IMR-90 (cell line): ENCODE results near the gene ADGRL3. TPM values are rescaled to one million over a fixed set of nuclear protein-coding genes. Genes with fewer than 3 reads are reported as not detected.

ENCODE experiments used
- ATAC-seq: fragments of 200-7000 bp; cut with Tn5 transposase; 2 replicates; pipeline ENCODE4 v1.9.1; 2020; ENCODE audit warnings: low read depth, mild to moderate bottlenecking, moderate library complexity
- BruUV-seq: library from RNA; stranded (reverse); fragments of 400-500 nt; replicated peaks from 2 replicates; lab custom pipeline; 2021; lab: Mats Ljungman, UMichigan
- CTCF ChIA-PET: fragments of 300-600 bp; formaldehyde crosslinking; extraction: SDS; loops from one replicate; lab custom pipeline; 2021; ENCODE audit warnings: antibody characterized with exemption; lab: Yijun Ruan, JAX
- POLR2A ChIA-PET: fragments of 300-600 bp; sonication (Branson Sonifier 250); formaldehyde crosslinking; loops from one replicate; lab custom pipeline; 2022; ENCODE audit warnings: antibody characterized with exemption; ENCODE audit not compliant: unreplicated experiment; lab: Charles Lee
- DNase-seq: peaks from one replicate; pipeline ENCODE4 v3.0.0; 2013
- H2AFZ ChIP-seq: replicated peaks from 2 replicates; pipeline ENCODE3; 2013; ENCODE audit warnings: low read length, mild to moderate bottlenecking; ENCODE audit not compliant: poor library complexity
- H2AK5ac ChIP-seq: 2 replicates; pipeline ENCODE4 v1.6.1; 2013; ENCODE audit warnings: low read depth, low read length, inconsistent platforms
- H2AK9ac ChIP-seq: replicated peaks from 2 replicates; pipeline ENCODE3; 2013; ENCODE audit warnings: mild to moderate bottlenecking, low read depth, low read length, moderate library complexity; ENCODE audit not compliant: poor library complexity
- H2BK120ac ChIP-seq: 2 replicates; pipeline ENCODE4 v1.6.1; 2013; ENCODE audit warnings: low read depth, low read length, inconsistent platforms
- H2BK15ac ChIP-seq: 3 replicates; pipeline ENCODE4 v1.6.1; 2013; ENCODE audit warnings: low read depth, low read length, inconsistent platforms
- H2BK20ac ChIP-seq: 2 replicates; pipeline ENCODE4 v1.6.1; 2013; ENCODE audit warnings: low read depth, mild to moderate bottlenecking, inconsistent platforms, low read length, moderate library complexity
- H2BK5ac ChIP-seq: 2 replicates; pipeline ENCODE4 v1.6.1; 2013; ENCODE audit warnings: mild to moderate bottlenecking, low read depth, low read length, inconsistent platforms; ENCODE audit not compliant: poor library complexity, severe bottlenecking
- H3K14ac ChIP-seq: replicated peaks from 2 replicates; pipeline ENCODE4 v1.6.1; 2013; ENCODE audit warnings: low read depth, low read length, inconsistent platforms
- H3K18ac ChIP-seq: 2 replicates; pipeline ENCODE4 v1.6.1; 2013; ENCODE audit warnings: low read depth, low read length, control low read depth
- H3K23ac ChIP-seq: 2 replicates; pipeline ENCODE4 v1.6.1; 2013; ENCODE audit warnings: low read depth, low read length, inconsistent platforms
- H3K27ac ChIP-seq: 2 replicates; pipeline ENCODE4 v1.5.1; 2013; ENCODE audit warnings: mild to moderate bottlenecking, control low read depth, low read length; ENCODE audit not compliant: insufficient read depth
- H3K27me3 ChIP-seq: 2 replicates; pipeline ENCODE4 v1.6.1; 2013; ENCODE audit warnings: low read length; ENCODE audit not compliant: control insufficient read depth, insufficient read depth
- H3K36me3 ChIP-seq: 2 replicates; pipeline ENCODE4 v1.6.1; 2013; ENCODE audit warnings: low read length, mixed read lengths; ENCODE audit not compliant: control insufficient read depth, insufficient read depth
- H3K4ac ChIP-seq: 2 replicates; pipeline ENCODE4 v1.6.1; 2013; ENCODE audit warnings: low read depth, low read length, inconsistent platforms
- H3K4me1 ChIP-seq: 2 replicates; pipeline ENCODE4 v1.6.1; 2013; ENCODE audit warnings: low read length, mixed read lengths; ENCODE audit not compliant: control insufficient read depth, insufficient read depth
- H3K4me2 ChIP-seq: 2 replicates; pipeline ENCODE4 v1.6.1; 2013; ENCODE audit warnings: low read depth, mild to moderate bottlenecking, control low read depth, low read length, moderate library complexity
- H3K4me3 ChIP-seq: 2 replicates; pipeline ENCODE4 v1.5.1; 2013; ENCODE audit warnings: low read depth, mild to moderate bottlenecking, control low read depth, low read length, moderate library complexity; ENCODE audit not compliant: insufficient read depth
- H3K56ac ChIP-seq: 2 replicates; pipeline ENCODE4 v1.6.1; 2013; ENCODE audit warnings: low read length, inconsistent platforms; ENCODE audit not compliant: insufficient read depth; ENCODE audit errors: extremely low read depth
- H3K79me1 ChIP-seq, 2 experiments: 2 replicates each; pipeline ENCODE4 v1.6.1; 2013; ENCODE audit warnings: low read length in 2 of 2, inconsistent platforms in 1 of 2, low read depth in 1 of 2
- H3K9ac ChIP-seq: 2 replicates; pipeline ENCODE4 v1.6.1; 2013; ENCODE audit warnings: low read depth, low read length, control low read depth
- H3K9me1 ChIP-seq: 2 replicates; pipeline ENCODE4 v1.6.1; 2013; ENCODE audit warnings: low read length, inconsistent platforms; ENCODE audit not compliant: insufficient read depth
- H3K9me3 ChIP-seq: 2 replicates; pipeline ENCODE4 v1.6.1; 2013; ENCODE audit warnings: low read length; ENCODE audit not compliant: control insufficient read depth, insufficient read depth
- H4K20me1 ChIP-seq: 2 replicates; pipeline ENCODE4 v1.6.1; 2013; ENCODE audit warnings: low read length, inconsistent platforms; ENCODE audit not compliant: insufficient read depth
- H4K5ac ChIP-seq: 2 replicates; pipeline ENCODE4 v1.6.1; 2013; ENCODE audit warnings: mild to moderate bottlenecking, low read depth, low read length, control low read depth
- H4K8ac ChIP-seq, 2 experiments: 2 replicates each; pipeline ENCODE4 v1.6.1; 2013; ENCODE audit warnings: low read depth in 2 of 2, low read length in 2 of 2, control low read depth in 1 of 2, inconsistent platforms in 1 of 2
- H4K91ac ChIP-seq: 2 replicates; pipeline ENCODE4 v1.6.1; 2013; ENCODE audit warnings: low read depth, low read length, inconsistent platforms; ENCODE audit not compliant: insufficient read depth
- CEBPB ChIP-seq: IDR thresholded peaks from 2 replicates; pipeline ENCODE4 v1.6.1; 2012; ENCODE audit warnings: low read depth, low read length, improper control_type of control experiment
- ELK1 ChIP-seq: fragments of 150-350 bp; IDR thresholded peaks from 2 replicates; pipeline ENCODE4 v1.6.1; 2016; ENCODE audit warnings: low read depth, mild to moderate bottlenecking, low read length, moderate library complexity, borderline replicate concordance
- FOS ChIP-seq: fragments of 150-350 bp; IDR thresholded peaks from 2 replicates; pipeline ENCODE4 v1.6.1; 2016; ENCODE audit warnings: low read depth, low read length
- MAZ ChIP-seq: IDR thresholded peaks from 2 replicates; pipeline ENCODE4 v1.6.1; 2012; ENCODE audit warnings: low read depth, mild to moderate bottlenecking, low read length, improper control_type of control experiment, moderate library complexity, borderline replicate concordance
- NFE2L2 ChIP-seq: fragments of 150-350 bp; IDR thresholded peaks from 2 replicates; pipeline ENCODE4 v1.6.1; 2016; ENCODE audit warnings: low read depth, mild to moderate bottlenecking, low read length
- POLR2A ChIP-seq: IDR thresholded peaks from 2 replicates; pipeline ENCODE4 v1.6.1; 2012; ENCODE audit warnings: mild to moderate bottlenecking, low read depth, low read length
- RCOR1 ChIP-seq: IDR thresholded peaks from 2 replicates; pipeline ENCODE4 v1.6.1; 2012; ENCODE audit warnings: mild to moderate bottlenecking, low read length, improper control_type of control experiment; ENCODE audit not compliant: insufficient replicate concordance
- RFX5 ChIP-seq: IDR thresholded peaks from 2 replicates; pipeline ENCODE4 v1.8.0; 2012; ENCODE audit warnings: low read depth, mild to moderate bottlenecking, low read length, moderate library complexity
- USF2 ChIP-seq: fragments of 150-350 bp; IDR thresholded peaks from 2 replicates; pipeline ENCODE4 v1.6.1; 2017; ENCODE audit warnings: mild to moderate bottlenecking, antibody characterized with exemption, low read length, low read depth
- WGBS, 2 experiments: methylation state at CpG; one replicate each; pipeline versions ENCODE4 v1.1.5 to v1.1.7; 2013; ENCODE audit warnings: missing lambda C conversion rate in 2 of 2; ENCODE audit not compliant: insufficient read length in 1 of 2; ENCODE audit errors: extremely low coverage in 2 of 2; 5-methylcytosine and 5-hydroxymethylcytosine counted together
- dilution Hi-C: fragments of 300-500 bp; cut with HindIII; formaldehyde crosslinking; loops from one replicate; pipeline ENCODE4 v1.14.3; 2018; ENCODE audit warnings: low sequenced_read_pairs; ENCODE audit not compliant: unreplicated experiment
- in situ Hi-C: fragments of 300-500 bp; cut with MboI; formaldehyde crosslinking; loops from 3 replicates; pipeline ENCODE4 v1.14.3; 2019; ENCODE audit warnings: low sequenced_read_pairs, inconsistent platforms, mixed read lengths
- intact Hi-C: fragments of 100-400 bp; cut with micrococcal nuclease; formaldehyde crosslinking; loops from 2 replicates; pipeline ENCODE4 v1.10.0; 2022
- polyA plus RNA-seq, 3 experiments: library from polyadenylated mRNA; depleted of rRNA; stranded (reverse); fragments of >200 nt; gene quantifications; 2 replicates each; pipeline ENCODE4 v1.2.3, GENCODE V29; 2012; ENCODE audit warnings: low replicate concordance in 1 of 3
- total RNA-seq: library from RNA; depleted of rRNA; stranded (reverse); fragments of >200 nt; gene quantifications from 2 replicates; pipeline ENCODE4 v1.2.3, GENCODE V29; 2012

The ADGRL3 gene
- total and polyA plus RNA-seq, 2 of the 4 experiments (the other 2 are of a cell fraction): 0.46 to 2.5 TPM

- H3K56ac ChIP-seq: no peak overlapping the region
- dilution Hi-C loops (no loop called here), in situ Hi-C loops (no loop called here), intact Hi-C loops (no loop called here)
- H4K5ac ChIP-seq: no peak overlapping the region
- BruUV-seq: no TSS peak
- no peak overlapping the region for H3K27ac ChIP-seq
- H3K18ac ChIP-seq: no peak overlapping the region
- no peaks in the 10 kb centered on the region for H3K36me3 ChIP-seq
- H3K27me3 ChIP-seq: no peaks in the 10 kb centered on the region
- H3K4me3 ChIP-seq: no peak overlapping the region
- H3K9ac ChIP-seq: no peak overlapping the region
- H4K20me1 ChIP-seq: no peaks in the 10 kb centered on the region
- H2AK9ac ChIP-seq: no peak overlapping the region
- H2BK20ac ChIP-seq: 0 out of 2 replicates have a peak overlapping the region, but pooled peaks have one; percentile 4
- no peak overlapping the region for H3K4me2 ChIP-seq
- H2BK15ac ChIP-seq: no peak overlapping the region
- H3K9me3 ChIP-seq: no peaks in the 10 kb centered on the region
- ChIA-PET POLR2A (no interaction called here), CTCF (no interaction called here)
- peaks cover 3% of the 10 kb centered on the region; the same call in 1 of the 2 replicates for H3K4me1 ChIP-seq
- H2BK120ac ChIP-seq: no peak overlapping the region
- H3K14ac ChIP-seq: no peak overlapping the region
- H2BK5ac ChIP-seq: no peak overlapping the region
- no peak overlapping the region for H4K91ac ChIP-seq
- no peak overlapping the region for H2AFZ ChIP-seq
- no peak overlapping the region for H2AK5ac ChIP-seq
- TF ChIP-seq CEBPB (no peak), POLR2A (no peak), ELK1 (no peak), RFX5 (no peak), RCOR1 (no peak), NFE2L2 (no peak), FOS (no peak), MAZ (no peak), USF2 (no peak)
- ATAC-seq: no peak
- H3K4ac ChIP-seq: no peak overlapping the region
- no peak overlapping the region for H3K23ac ChIP-seq
- no peak for DNase-seq
- WGBS, 2 experiments: no CpG with 5 or more reads among the region's 2 CpGs
- H3K79me1 ChIP-seq: no peaks in the 10 kb centered on the region
- no peaks in the 10 kb centered on the region for H3K9me1 ChIP-seq
- no peak overlapping the region; a peak in 1 of 4 replicates for H4K8ac ChIP-seq
These were observed 242.8 kb downstream of the ADGRL3 start for GRCh38 chr4:61442936-61443335.
